Transverse colon (tissue), 4 donors: ENCODE results near the gene SYCE1L. TPM values are rescaled to one million over a fixed set of nuclear protein-coding genes. Genes with fewer than 3 reads are reported as not detected.

ENCODE experiments used
- DNase-seq: peaks from one replicate; pipeline ENCODE4 v3.0.0-alpha.2; 2019
- H3K27ac ChIP-seq, 4 donors: fragments of 200-600 bp; sonication (generic); 2 replicates each; pipeline ENCODE4 v1.5.1; 2016 to 2018; ENCODE audit warnings: inconsistent platforms in 4 of 4
- H3K27me3 ChIP-seq: fragments of 200-600 bp; sonication (generic); 2 replicates; pipeline ENCODE4 v1.5.1; 2017; ENCODE audit warnings: inconsistent platforms
- H3K36me3 ChIP-seq, 4 donors: fragments of 200-600 bp; sonication (generic); 2 replicates each; pipeline ENCODE4 v1.5.1; 2017 to 2019; ENCODE audit warnings: inconsistent platforms in 4 of 4
- H3K4me1 ChIP-seq, 4 donors: fragments of 200-600 bp; sonication (generic); 2 replicates each; pipeline ENCODE4 v1.5.1; 2017 to 2020; ENCODE audit warnings: inconsistent platforms in 4 of 4
- H3K4me3 ChIP-seq, 4 donors: fragments of 200-600 bp; sonication (generic); 1 replicate in 1 of 4; 2 replicates in 3 of 4; pipeline versions ENCODE4 v1.5.1 to v1.6.1; 2017 to 2019; ENCODE audit warnings: inconsistent platforms in 4 of 4
- H3K9me3 ChIP-seq, 2 donors: fragments of 200-600 bp; sonication (generic); 2 replicates each; pipeline ENCODE4 v1.5.1; 2017 to 2019; ENCODE audit warnings: inconsistent platforms in 2 of 2
- EP300 ChIP-seq: sonication (generic); formaldehyde crosslinking; IDR thresholded peaks from one replicate; pipeline ENCODE4 v1.6.1; 2017; ENCODE audit warnings: antibody characterized with exemption, low read depth
- POLR2A ChIP-seq: fragments of 450-650 bp; IDR thresholded peaks from one replicate; pipeline ENCODE4 v1.6.1; 2016; ENCODE audit warnings: antibody characterized with exemption, mild to moderate bottlenecking, moderate library complexity
- POLR2AphosphoS5 ChIP-seq, 3 donors: sonication (generic); formaldehyde crosslinking; IDR thresholded peaks; one replicate each; pipeline ENCODE4 v1.6.1; 2016; ENCODE audit warnings: antibody characterized with exemption in 3 of 3
- WGBS, 2 donors: methylation state at CpG; one replicate each; pipeline ENCODE4 v1.1.5; 2018; ENCODE audit warnings: low coverage in 1 of 2; 5-methylcytosine and 5-hydroxymethylcytosine counted together
- in situ Hi-C, 4 donors: fragments of 200-750 bp; cut with MboI; loops; one replicate each; pipeline versions ENCODE4 v1.15.0 to v1.15.1; 2017; ENCODE audit warnings: low sequenced_read_pairs in 3 of 4, low pct_ligation_motif_present in 1 of 4, low pct_unique_long_range_greater_than_20kb in 1 of 4
- intact Hi-C: fragments of 100-400 bp; cut with DNase I; formaldehyde crosslinking; loops from one replicate; pipeline ENCODE4 v1.15.1; 2023; ENCODE audit warnings: low total_unique reads
- total RNA-seq, 4 donors: library from RNA; depleted of rRNA; stranded (reverse); fragments of >200 nt; gene quantifications; one replicate each; pipeline ENCODE4 v1.1.0, GENCODE V29; 2016
- TF ChIP-seq, protein P1 (sequence below), 5 experiments: fragments of 200-600 bp in 3 of 5; fragments of 450-650 bp in 2 of 5; sonication (generic) in 3 of 5; IDR thresholded peaks; 1 replicate in 2 of 5; 2 replicates in 3 of 5; pipeline ENCODE4 v1.5.1; 2016 to 2017; ENCODE audit warnings: antibody characterized with exemption in 5 of 5, inconsistent platforms in 3 of 5, mild to moderate bottlenecking in 2 of 5, moderate library complexity in 1 of 5

Gene SYCE1L
- total RNA-seq, 4 donors from 2014 or later: 2.1 to 2.2 TPM; not detected in 2

DNA sequence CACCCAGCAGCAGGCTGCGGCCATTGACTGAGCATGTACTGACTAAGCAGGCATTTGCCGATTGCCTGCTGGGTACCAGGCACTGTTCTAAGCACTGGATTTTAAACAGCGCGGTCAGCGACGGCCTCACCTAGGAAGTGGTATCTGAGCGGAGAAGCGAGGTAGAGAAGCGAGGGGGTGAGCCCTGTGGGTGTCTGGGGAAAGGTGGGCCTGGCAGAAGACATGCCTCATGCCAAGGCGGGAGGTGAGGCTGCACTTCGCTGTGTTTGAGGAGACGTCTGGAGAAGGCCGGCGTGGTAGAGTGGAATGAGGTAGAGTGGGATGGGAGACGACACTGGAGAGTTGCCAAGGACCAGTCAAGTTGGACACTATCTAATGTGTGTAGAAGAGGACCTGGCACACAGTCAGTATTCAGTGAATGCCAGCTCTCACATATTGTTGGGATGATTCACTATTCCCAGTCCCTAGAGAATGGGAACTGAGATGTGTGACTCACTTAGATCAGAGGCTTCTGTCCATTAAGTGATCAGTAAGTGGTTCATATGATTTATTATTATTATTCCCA, 14.4 kb downstream of the SYCE1L start:
- Histone ChIP-seq H3K4me3 (no peak overlapping the region), H3K4me1 (peaks cover 0 to 9% (median 7%) of the 10 kb centered on the region in 4 donors), H3K36me3 (no peaks in the 10 kb centered on the region), H3K9me3 (no peaks in the 10 kb centered on the region), H3K27me3 (no peaks in the 10 kb centered on the region), H3K27ac (no peak overlapping the region)
- DNase-seq: no peak
- TF ChIP-seq, protein P1, sequence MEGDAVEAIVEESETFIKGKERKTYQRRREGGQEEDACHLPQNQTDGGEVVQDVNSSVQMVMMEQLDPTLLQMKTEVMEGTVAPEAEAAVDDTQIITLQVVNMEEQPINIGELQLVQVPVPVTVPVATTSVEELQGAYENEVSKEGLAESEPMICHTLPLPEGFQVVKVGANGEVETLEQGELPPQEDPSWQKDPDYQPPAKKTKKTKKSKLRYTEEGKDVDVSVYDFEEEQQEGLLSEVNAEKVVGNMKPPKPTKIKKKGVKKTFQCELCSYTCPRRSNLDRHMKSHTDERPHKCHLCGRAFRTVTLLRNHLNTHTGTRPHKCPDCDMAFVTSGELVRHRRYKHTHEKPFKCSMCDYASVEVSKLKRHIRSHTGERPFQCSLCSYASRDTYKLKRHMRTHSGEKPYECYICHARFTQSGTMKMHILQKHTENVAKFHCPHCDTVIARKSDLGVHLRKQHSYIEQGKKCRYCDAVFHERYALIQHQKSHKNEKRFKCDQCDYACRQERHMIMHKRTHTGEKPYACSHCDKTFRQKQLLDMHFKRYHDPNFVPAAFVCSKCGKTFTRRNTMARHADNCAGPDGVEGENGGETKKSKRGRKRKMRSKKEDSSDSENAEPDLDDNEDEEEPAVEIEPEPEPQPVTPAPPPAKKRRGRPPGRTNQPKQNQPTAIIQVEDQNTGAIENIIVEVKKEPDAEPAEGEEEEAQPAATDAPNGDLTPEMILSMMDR (IDR thresholded peaks at IDR 0.05): no peak
- TF ChIP-seq POLR2A (no peak), EP300 (no peak), POLR2AphosphoS5 (IDR thresholded peaks at IDR 0.05) (no peak)
- in situ Hi-C loops (no loop called here), intact Hi-C loops (no loop called here)
- WGBS, 2 donors: 92% methylated on average over 15 of the region's 15 CpGs; no CpG with 5 or more reads in 1 of the 2 donors

DNA sequence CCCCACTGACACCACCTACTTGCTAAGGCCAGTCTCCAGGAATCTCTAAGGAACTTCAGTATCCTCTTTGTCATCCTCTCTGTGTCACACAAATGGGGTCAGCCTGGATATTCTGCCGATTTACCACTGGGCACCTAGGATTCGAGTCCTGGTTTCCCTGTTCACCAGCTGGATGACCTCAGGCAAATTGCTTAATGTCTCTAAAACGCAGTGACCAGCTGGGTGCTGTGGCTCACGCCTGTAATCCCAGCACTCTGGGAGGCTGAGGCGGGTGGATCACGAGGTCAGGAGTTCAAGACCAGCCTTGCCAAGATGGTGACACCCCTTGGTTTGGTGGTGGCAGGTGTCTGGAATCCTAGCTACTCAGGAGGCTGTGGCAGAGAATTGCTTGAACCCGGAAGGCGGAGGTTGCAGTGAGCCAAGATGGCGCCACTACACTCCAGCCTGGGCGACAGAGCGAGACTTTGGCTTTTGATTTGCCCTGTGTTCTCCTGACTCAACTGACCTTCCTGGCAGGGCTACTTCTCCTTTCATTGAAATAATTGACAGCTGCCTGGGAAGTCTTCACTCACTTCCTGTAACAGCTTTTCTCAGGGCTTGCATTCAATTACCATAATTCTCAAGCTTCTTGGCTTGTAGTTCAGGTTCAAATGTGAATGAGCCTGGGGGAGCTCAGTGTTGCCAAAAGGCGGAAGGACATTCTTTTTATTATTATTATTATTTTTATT, 15.4 kb downstream of the SYCE1L start:
- no peak for TF ChIP-seq POLR2AphosphoS5 (IDR thresholded peaks at IDR 0.05)
- TF ChIP-seq, protein P1 (IDR thresholded peaks at IDR 0.05): no peak
- no peak for TF ChIP-seq EP300
- no peak for TF ChIP-seq POLR2A
- no peak for DNase-seq
- no peaks in the 10 kb centered on the region for H3K36me3 ChIP-seq
- 97% methylated on average over 11 of the region's 12 CpGs; no CpG with 5 or more reads in 1 of the 2 donors for WGBS, 2 donors
- H3K4me3 ChIP-seq: no peak overlapping the region
- in situ Hi-C loops: no loop called here
- peaks cover 0 to 9% (median 7%) of the 10 kb centered on the region in 4 donors for H3K4me1 ChIP-seq
- intact Hi-C loops: no loop called here
- no peaks in the 10 kb centered on the region for H3K9me3 ChIP-seq
- H3K27me3 ChIP-seq: no peaks in the 10 kb centered on the region
- no peak overlapping the region for H3K27ac ChIP-seq

DNA sequence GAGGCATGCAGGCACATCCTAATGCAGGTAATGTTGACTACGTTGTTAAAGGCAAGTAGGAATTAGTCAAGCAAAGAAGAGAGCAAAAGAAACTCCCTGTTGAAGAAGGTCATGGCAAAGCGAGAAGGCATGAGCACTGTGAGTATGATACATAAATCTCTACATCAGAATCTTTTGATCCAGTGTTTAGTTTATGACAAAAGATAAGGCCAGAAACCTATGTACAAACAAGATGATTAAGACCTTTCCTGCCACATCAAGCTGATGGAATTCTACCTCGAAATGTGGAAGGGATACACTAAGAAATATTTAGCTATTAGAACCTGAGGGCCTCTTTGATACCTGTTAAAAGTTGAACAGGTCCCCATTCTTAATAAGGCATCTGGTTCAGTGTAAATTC, 20.2 kb downstream of the SYCE1L start:
- H3K4me1 ChIP-seq: no peaks in the 10 kb centered on the region
- no peaks in the 10 kb centered on the region for H3K27me3 ChIP-seq
- H3K4me3 ChIP-seq: no peak overlapping the region
- no peak for DNase-seq
- H3K27ac ChIP-seq: no peak overlapping the region
- no peaks in the 10 kb centered on the region for H3K36me3 ChIP-seq
- 82 to 87% methylated on average over 3 of the region's 3 CpGs for WGBS, 2 donors
- intact Hi-C loops: no loop called here
- H3K9me3 ChIP-seq: no peaks in the 10 kb centered on the region
- no peak for TF ChIP-seq POLR2A
- no peak for TF ChIP-seq POLR2AphosphoS5 (IDR thresholded peaks at IDR 0.05)
- no peak for TF ChIP-seq EP300
- TF ChIP-seq, protein P1 (IDR thresholded peaks at IDR 0.05): no peak
- in situ Hi-C loops: no loop called here

DNA sequence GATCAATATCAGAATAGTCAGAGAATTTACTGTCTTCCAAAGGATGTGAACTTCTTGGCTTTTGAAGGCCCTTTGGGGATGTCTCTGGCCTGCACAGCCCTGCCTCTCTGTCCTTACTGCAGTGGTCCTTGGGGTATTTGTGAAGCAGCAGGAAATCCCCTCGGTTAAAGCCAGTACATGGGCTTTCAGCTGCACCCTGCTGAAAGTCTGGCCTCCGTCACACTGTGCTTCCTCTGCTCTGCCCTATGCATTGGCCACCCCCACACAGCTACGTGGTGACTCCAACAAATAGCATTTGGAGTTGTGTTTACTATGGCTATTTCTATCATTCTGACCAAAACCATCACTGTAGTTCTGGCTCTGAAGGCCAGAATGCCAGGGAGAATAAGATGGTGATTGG, 21.2 kb downstream of the SYCE1L start:
- intact Hi-C loops (no loop called here), in situ Hi-C loops (no loop called here)
- H3K27me3 ChIP-seq: no peaks in the 10 kb centered on the region
- H3K27ac ChIP-seq: no peak overlapping the region
- WGBS, 2 donors: 66% methylated on average over 3 of the region's 3 CpGs; no CpG with 5 or more reads in 1 of the 2 donors
- H3K9me3 ChIP-seq: no peaks in the 10 kb centered on the region
- no peak for DNase-seq
- no peaks in the 10 kb centered on the region for H3K36me3 ChIP-seq
- H3K4me1 ChIP-seq: no peaks in the 10 kb centered on the region
- H3K4me3 ChIP-seq: no peak overlapping the region
- TF ChIP-seq POLR2A (no peak), EP300 (no peak), POLR2AphosphoS5 (IDR thresholded peaks at IDR 0.05) (no peak)
- TF ChIP-seq, protein P1 (IDR thresholded peaks at IDR 0.05): no peak
